ENCODE data around the gene CHST11. TPM values are rescaled to one million over a fixed set of nuclear protein-coding genes. Genes with fewer than 3 reads are reported as not detected.

Gene CHST11
- total and polyA plus RNA-seq, 4 donors = 0.57 to 11.1 (median 3.7) TPM

DNA sequence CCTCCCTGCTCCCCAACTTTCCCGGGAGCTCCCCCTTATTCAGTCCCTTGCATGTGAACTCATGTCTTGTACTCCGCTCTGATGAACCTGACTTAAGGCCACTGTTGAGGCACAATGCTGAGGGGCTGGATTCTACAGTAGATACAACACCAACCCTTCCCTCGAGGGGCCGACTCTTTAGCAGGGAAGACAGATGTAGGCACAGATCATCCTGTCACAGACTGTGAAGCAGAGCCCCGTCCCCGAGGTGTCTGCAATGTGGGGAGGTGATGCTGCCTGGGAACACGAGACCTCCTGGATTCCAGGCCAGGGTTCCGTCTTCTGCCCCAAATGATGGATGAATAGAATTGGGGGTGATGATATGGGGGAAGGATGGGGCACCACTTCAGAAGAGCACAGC, 175.1 kb downstream of the CHST11 start (continued):
- TF ChIP-seq GABPA (IDR thresholded peaks at IDR 0.05 in 1 of 2, conservative IDR thresholded peaks at IDR 0.05 in 1 of 2) = no peak
- TF ChIP-seq FOXA2 (IDR thresholded peaks at IDR 0.05) = no peak
- TF ChIP-seq TAF1 (conservative IDR thresholded peaks at IDR 0.05) = no peak
- TF ChIP-seq JUND (IDR thresholded peaks at IDR 0.05) = no peak
- TF ChIP-seq NR2F2 (IDR thresholded peaks at IDR 0.05) = no peak

DNA sequence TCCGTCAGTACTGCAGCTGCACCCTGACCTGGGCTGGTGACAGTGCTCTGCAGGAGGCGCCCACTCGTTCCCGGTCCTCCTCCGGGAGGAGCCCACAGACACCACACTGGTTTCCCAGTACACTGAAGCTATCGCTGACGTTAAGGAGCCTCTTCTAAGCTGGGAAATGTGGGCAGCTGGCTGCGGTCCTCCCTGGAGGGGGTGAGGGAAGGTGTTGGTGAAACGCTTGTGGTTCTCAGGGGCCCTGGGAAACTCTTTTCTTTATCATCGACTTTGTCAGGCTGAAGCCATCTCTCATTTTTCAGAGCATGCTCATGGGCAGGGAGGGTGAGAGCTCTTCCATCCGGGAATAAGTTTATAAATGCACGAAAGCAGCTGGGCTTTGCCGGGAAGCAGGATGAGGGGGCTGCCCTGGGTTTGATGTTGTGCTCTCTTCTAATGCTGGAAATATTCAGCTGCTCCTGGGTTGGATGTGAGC, 176.0 kb downstream of the CHST11 start:
- DNase-seq (ENCODE audit: low spot score) = no peak
- Histone ChIP-seq H3K4me1 (ENCODE audit: control insufficient read depth in 4 of 4, insufficient read depth in 4 of 4, low read length in 3 of 4) (no peaks in the 10 kb centered on the region), H3K27ac (ENCODE audit: low read depth in 1 of 2, low read length in 2 of 2) (no peak overlapping the region)

DNA sequence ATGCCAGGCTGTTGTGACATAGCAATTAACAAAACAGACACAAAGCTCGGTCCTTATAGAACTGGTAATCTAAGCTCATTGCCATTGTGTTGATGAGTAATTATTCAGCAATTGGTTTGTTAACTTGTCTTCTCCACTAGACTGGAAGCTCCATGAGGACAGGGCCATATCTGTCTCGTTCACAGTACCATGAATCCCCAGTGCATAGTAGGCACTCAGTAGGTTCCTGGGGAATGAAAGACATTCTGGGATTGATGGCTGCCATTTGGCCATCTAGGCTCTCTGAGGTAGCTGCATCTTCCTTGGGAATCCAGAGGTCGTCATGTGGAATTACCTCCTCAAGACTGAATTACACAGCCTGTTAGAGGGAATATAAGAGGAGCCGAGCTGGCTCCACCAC, 177.3 kb downstream of the CHST11 start:
- WGBS = 76% methylated on average over 4 of the region's 4 CpGs
- TF ChIP-seq, protein P1, sequence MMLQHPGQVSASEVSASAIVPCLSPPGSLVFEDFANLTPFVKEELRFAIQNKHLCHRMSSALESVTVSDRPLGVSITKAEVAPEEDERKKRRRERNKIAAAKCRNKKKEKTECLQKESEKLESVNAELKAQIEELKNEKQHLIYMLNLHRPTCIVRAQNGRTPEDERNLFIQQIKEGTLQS (IDR thresholded peaks at IDR 0.05) = no peak
- TF ChIP-seq GABPA (IDR thresholded peaks at IDR 0.05 in 1 of 2, conservative IDR thresholded peaks at IDR 0.05 in 1 of 2) = no peak
- no peak for TF ChIP-seq NR2F2 (IDR thresholded peaks at IDR 0.05)
- TF ChIP-seq SP1 (IDR thresholded peaks at IDR 0.05) = no peak
- TF ChIP-seq HNF4A (conservative IDR thresholded peaks at IDR 0.05) = no peak
- TF ChIP-seq, protein P2, sequence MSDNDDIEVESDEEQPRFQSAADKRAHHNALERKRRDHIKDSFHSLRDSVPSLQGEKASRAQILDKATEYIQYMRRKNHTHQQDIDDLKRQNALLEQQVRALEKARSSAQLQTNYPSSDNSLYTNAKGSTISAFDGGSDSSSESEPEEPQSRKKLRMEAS (IDR thresholded peaks at IDR 0.05) = no peak
- H3K27ac ChIP-seq (ENCODE audit: low read depth in 1 of 2, low read length in 2 of 2) = no peak overlapping the region
- no peaks in the 10 kb centered on the region for H3K4me1 ChIP-seq (ENCODE audit: control insufficient read depth in 4 of 4, insufficient read depth in 4 of 4, low read length in 3 of 4)
- no peaks in the 10 kb centered on the region for H3K36me3 ChIP-seq (ENCODE audit: control insufficient read depth in 4 of 4, insufficient read depth in 3 of 4, low read depth in 1 of 4, low read length in 3 of 4)
- DNase-seq (ENCODE audit: low spot score) = no peak
- no peak overlapping the region for H3K4me3 ChIP-seq (ENCODE audit: low read depth in 1 of 3, low read length in 3 of 3)
- H3K27me3 ChIP-seq (ENCODE audit: control insufficient read depth in 4 of 4, insufficient read depth in 4 of 4, low read length in 3 of 4) = peaks cover 0 to 2% (median 0%) of the 10 kb centered on the region in 4 donors
- H3K9me3 ChIP-seq (ENCODE audit: control insufficient read depth in 4 of 4, low read length in 3 of 4) = no peaks in the 10 kb centered on the region
- no peak overlapping the region for H3K9ac ChIP-seq (ENCODE audit: low read depth in 1 of 2, low read length in 2 of 2)

More for the DNA sequence above, 176.0 kb downstream of the CHST11 start:
- no peaks in the 10 kb centered on the region for H3K9me3 ChIP-seq (ENCODE audit: control insufficient read depth in 4 of 4, low read length in 3 of 4)
- 63% methylated on average over 13 of the region's 13 CpGs for WGBS
- peaks cover 0 to 2% (median 0%) of the 10 kb centered on the region in 4 donors for H3K27me3 ChIP-seq (ENCODE audit: control insufficient read depth in 4 of 4, insufficient read depth in 4 of 4, low read length in 3 of 4)
- no peak overlapping the region for H3K4me3 ChIP-seq (ENCODE audit: low read depth in 1 of 3, low read length in 3 of 3)
- H3K9ac ChIP-seq (ENCODE audit: low read depth in 1 of 2, low read length in 2 of 2) = no peak overlapping the region
- H3K36me3 ChIP-seq (ENCODE audit: control insufficient read depth in 4 of 4, insufficient read depth in 3 of 4, low read depth in 1 of 4, low read length in 3 of 4) = no peaks in the 10 kb centered on the region
- TF ChIP-seq NR2F2 (IDR thresholded peaks at IDR 0.05) (no peak), EGR1 (IDR thresholded peaks at IDR 0.05; ENCODE audit: low read depth in 2 of 2) (no peak), GABPA (IDR thresholded peaks at IDR 0.05 in 1 of 2, conservative IDR thresholded peaks at IDR 0.05 in 1 of 2) (no peak), FOXA1 (IDR thresholded peaks at IDR 0.05) (no peak), RXRA (IDR thresholded peaks at IDR 0.05) (no peak)
- TF ChIP-seq, protein P1 (IDR thresholded peaks at IDR 0.05) = no peak

DNA sequence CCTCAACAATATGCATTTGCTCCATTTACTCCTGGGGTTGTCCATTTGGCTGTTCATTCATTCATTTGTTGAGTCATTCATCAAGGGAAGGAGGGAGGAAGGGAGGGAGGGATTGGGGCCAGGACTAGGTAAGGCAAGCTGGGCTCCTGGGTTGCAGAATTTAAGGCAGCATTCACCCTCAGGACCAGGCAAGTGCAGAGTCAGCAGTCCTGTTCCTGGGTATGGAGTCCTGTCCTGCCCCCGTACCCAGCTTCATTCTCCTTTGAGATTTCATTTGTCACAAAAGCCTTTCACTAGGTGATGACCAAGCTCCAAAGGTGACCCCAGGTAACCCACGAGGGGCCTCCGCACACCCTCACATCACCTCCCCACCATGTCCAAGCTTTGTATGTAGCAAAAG, 178.1 kb downstream of the CHST11 start:
- Histone ChIP-seq H3K9me3 (ENCODE audit: control insufficient read depth in 4 of 4, low read length in 3 of 4) (no peaks in the 10 kb centered on the region), H3K4me1 (ENCODE audit: control insufficient read depth in 4 of 4, insufficient read depth in 4 of 4, low read length in 3 of 4) (no peaks in the 10 kb centered on the region), H3K4me3 (ENCODE audit: low read depth in 1 of 3, low read length in 3 of 3) (no peak overlapping the region), H3K9ac (ENCODE audit: low read depth in 1 of 2, low read length in 2 of 2) (no peak overlapping the region), H3K36me3 (ENCODE audit: control insufficient read depth in 4 of 4, insufficient read depth in 3 of 4, low read depth in 1 of 4, low read length in 3 of 4) (no peaks in the 10 kb centered on the region), H3K27me3 (ENCODE audit: control insufficient read depth in 4 of 4, insufficient read depth in 4 of 4, low read length in 3 of 4) (peaks cover 0 to 2% (median 0%) of the 10 kb centered on the region in 4 donors), H3K27ac (ENCODE audit: low read depth in 1 of 2, low read length in 2 of 2) (no peak overlapping the region)
- TF ChIP-seq TAF1 (conservative IDR thresholded peaks at IDR 0.05) = no peak
- TF ChIP-seq, protein P3, sequence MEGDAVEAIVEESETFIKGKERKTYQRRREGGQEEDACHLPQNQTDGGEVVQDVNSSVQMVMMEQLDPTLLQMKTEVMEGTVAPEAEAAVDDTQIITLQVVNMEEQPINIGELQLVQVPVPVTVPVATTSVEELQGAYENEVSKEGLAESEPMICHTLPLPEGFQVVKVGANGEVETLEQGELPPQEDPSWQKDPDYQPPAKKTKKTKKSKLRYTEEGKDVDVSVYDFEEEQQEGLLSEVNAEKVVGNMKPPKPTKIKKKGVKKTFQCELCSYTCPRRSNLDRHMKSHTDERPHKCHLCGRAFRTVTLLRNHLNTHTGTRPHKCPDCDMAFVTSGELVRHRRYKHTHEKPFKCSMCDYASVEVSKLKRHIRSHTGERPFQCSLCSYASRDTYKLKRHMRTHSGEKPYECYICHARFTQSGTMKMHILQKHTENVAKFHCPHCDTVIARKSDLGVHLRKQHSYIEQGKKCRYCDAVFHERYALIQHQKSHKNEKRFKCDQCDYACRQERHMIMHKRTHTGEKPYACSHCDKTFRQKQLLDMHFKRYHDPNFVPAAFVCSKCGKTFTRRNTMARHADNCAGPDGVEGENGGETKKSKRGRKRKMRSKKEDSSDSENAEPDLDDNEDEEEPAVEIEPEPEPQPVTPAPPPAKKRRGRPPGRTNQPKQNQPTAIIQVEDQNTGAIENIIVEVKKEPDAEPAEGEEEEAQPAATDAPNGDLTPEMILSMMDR (IDR thresholded peaks at IDR 0.05; ENCODE audit: low read depth, low read length, missing input control) = no peak
- TF ChIP-seq, protein P2 (IDR thresholded peaks at IDR 0.05) = no peak
- no peak for TF ChIP-seq JUND (IDR thresholded peaks at IDR 0.05)
- TF ChIP-seq EGR1 (IDR thresholded peaks at IDR 0.05; ENCODE audit: low read depth in 2 of 2) = no peak
- TF ChIP-seq RXRA (IDR thresholded peaks at IDR 0.05) = no peak
- TF ChIP-seq HNF4G (IDR thresholded peaks at IDR 0.05) = no peak
- TF ChIP-seq NR2F2 (IDR thresholded peaks at IDR 0.05) = no peak
- TF ChIP-seq GABPA (IDR thresholded peaks at IDR 0.05 in 1 of 2, conservative IDR thresholded peaks at IDR 0.05 in 1 of 2) = no peak
- TF ChIP-seq, protein P1 (IDR thresholded peaks at IDR 0.05) = no peak
- TF ChIP-seq SP1 (IDR thresholded peaks at IDR 0.05) = no peak
- DNase-seq (ENCODE audit: low spot score) = no peak
- WGBS = 87% methylated on average over 3 of the region's 3 CpGs

Measured in liver (tissue), 9 donors.